GM21367 (cell line): ENCODE measurements around the gene ADGRG3.

Experiments used
- ATAC-seq: cut with Tn5 transposase; IDR thresholded peaks from one replicate; pipeline ENCODE4 v1.9.1; 2021; ENCODE audit not compliant: unreplicated experiment

The ADGRG3 gene

GRCh38 chr16:57630407-57630797, 37.7 kb upstream of the ADGRG3 start:
- no peak for ATAC-seq

DNA sequence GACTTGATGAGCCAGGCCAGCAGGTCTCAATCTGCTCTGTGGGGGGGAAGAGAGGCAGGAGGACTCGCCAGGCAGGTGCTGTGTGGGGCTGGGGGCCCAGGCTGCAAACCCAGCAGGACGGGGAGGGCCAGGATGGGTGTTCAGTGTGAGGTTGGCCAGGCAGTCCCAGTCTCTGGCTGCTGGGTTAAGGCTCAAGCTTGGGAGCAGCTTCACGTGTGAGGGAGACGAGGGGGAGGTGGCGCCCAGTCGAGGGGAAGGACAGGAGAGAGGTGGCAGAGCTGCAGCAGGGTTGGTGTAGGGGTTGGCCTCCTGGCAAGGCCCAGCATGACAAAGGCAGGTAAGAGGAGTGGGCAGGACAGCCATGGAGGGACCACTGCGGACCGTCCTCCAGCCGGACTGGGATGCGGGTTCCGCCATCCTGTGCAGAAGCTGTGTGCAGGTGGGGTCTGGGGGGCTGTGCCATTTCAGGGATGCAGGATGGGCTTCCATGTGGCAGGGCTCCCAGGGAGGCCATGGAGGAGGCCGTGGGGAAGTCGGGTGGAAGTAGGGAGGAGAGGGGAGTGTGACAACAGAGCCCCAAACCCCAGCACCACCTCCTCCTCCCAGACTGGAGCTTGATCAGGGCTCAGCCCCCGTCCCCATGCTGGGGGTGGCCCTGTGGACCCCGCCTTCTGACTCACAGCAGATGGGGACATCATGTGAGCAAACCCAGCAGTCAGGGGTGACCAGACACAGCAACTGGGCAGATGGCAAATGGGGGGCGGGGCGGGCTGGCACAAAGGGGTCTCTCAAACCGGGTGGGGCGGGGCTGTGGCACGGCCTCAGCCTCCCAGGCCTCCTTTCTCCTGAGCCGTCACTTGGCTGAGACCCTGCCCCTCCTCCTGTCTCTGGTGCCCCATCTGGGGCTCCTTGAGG, 36.9 kb upstream of the ADGRG3 start:
- ATAC-seq = no peak

- no peak for ATAC-seq
These were observed 35.5 kb upstream of the ADGRG3 start for GRCh38 chr16:57632568-57632967.

DNA sequence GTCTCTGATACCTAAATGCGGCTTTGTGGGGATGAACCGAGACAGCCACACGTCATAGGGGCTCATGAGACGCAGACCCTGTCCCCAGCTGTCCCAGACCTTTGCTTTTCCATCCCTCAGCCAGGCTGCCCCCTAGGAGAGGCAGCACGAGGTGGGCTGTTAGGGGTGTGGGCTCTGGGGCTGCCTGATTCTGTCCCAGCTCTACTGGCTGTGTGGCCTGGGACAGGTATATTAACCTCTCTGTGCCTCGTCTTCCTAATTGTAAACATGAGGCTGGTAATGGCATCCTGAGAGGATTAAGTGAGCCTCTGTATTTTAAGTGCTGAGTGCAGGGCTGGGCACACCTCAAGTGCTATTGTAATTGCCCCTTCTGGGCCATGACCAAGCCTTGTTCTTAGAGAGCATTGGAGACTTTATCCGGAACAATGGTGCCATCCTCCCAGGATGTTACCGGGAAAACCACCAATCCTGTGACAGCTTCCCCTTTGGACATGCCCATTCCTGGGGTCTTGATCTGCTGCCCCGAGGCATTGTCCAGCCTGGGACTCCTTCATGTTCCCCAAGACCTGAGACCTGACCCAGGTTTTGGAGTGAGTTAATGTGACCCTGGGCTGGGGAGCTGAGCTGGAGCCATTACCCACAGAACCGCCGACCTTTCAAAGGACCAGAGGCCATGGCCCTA, 34.6 kb upstream of the ADGRG3 start:
- ATAC-seq = no peak

DNA sequence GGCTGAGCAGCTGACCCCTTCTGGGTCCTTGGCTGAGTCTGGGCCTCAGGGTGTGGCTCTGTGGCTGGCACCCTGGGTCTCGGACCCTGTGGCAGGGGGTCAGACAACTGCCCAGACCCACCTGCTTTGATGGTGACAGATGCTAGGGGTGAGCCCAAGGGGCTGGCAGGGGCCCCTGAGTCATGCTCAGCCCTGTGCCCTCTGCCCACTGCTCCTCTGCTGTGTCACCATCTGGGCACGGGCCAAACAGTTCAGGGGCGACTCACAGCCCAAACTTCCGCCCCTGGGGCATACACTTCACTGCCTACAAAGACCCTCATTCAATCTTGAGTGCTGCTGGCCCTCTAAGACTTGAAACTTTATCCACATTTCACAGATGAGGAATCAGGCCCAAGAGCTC, 33.9 kb upstream of the ADGRG3 start:
- no peak for ATAC-seq

DNA sequence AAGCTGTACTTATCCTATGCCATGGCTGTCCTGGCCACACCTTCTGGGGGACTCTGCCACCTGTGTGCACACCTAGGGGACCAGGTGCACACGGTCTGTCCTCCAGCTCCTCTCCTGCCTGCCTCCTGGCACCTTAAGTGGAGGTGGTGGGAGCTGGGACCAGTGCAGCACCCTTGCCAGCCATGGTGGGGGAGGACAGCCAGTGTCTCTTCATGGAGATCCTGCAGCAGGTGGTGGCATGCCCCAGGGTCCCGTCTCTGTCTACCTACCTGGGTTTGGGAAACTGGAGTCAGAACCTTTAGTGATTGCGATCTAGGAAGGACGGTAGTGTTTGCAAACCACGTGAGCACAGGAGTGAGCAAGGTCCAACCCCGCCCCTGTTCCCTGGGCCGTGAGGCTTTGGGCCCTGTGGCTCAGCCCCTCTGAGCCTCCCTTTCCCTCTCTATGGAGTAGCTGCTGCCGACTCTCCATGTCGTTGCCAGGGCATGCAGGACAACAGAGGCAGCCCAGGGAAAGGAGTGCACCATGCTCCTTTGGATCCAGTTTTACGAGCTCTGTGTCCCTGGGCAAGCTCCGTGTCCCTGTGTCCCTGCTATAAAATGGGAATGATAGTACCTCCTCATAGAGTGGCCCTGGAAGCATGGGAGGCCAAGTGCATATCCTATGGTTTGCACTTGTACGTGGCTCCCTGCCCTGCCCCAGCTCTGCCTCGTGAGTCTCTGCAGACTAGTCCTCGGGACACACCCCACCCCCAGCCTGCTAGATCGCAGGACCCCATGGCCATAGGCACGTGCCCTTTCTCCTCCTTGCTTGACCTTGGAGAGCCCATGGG, 32.6 kb upstream of the ADGRG3 start:
- ATAC-seq = no peak

DNA sequence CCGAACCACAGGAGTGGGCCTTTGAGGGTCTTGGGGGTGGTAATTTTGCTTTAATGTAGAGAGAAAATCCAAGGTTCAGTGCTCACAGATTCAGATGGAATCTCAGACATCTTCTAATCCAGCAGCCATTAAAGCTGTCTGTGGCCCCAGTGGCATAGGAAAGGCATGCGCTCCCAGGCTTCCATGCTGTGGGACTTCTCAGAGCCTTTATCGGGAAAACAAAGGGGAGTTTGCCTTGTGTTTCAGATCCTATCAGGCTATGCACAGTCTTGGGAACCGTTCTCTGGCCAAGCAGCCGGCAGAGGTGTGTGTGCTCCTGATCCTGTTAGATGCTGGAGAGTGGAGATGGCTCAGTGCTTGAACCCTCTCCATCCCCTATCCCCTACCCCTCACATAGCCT, 31.9 kb upstream of the ADGRG3 start:
- ATAC-seq = no peak

DNA sequence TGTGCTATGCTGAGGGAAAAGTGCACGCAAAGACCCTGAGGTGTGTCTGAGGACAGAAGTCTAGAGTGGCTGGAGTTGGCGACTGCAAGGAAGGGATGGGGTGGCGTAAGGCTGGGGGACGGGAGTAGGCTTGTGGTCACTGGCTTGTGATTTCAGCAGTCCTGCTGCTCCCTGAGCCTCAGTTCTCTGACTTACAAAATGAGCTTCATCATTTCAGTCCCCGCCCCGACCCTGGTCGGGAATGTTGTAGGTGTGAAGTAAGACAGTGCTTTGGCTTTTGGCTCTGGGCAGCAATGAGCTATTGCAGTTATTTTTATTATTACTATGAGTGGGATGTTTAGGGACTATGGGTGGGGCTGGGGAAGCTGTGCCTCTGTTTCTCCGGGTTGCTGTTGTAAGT, 31.1 kb upstream of the ADGRG3 start:
- no peak for ATAC-seq

- ATAC-seq = no peak
These were observed 30.7 kb upstream of the ADGRG3 start for GRCh38 chr16:57637424-57637823.

- no peak for ATAC-seq
These were observed 30.1 kb upstream of the ADGRG3 start for GRCh38 chr16:57637965-57638364.

DNA sequence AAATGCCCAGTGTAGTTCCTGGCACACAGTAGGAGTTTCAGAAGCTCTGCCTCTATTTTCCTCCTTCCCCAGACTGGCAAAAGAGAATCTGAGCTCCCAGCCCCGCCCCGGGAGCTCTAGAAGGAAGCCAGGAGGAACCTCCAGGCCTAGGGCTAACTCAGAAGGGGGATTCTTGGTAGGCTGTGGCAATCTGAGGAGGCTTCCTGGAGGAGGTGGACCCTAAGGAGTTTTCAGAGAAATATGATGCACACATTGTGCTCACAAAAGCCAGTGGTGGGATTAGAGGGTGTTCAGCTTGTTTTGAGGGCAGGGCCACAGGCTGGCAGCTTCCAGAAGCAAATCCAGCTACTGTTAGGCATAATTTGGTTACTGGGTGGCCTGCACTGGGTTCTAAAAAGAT, 29.7 kb upstream of the ADGRG3 start:
- no peak for ATAC-seq

- ATAC-seq = no peak
These were observed 28.8 kb upstream of the ADGRG3 start for GRCh38 chr16:57639172-57639887.

DNA sequence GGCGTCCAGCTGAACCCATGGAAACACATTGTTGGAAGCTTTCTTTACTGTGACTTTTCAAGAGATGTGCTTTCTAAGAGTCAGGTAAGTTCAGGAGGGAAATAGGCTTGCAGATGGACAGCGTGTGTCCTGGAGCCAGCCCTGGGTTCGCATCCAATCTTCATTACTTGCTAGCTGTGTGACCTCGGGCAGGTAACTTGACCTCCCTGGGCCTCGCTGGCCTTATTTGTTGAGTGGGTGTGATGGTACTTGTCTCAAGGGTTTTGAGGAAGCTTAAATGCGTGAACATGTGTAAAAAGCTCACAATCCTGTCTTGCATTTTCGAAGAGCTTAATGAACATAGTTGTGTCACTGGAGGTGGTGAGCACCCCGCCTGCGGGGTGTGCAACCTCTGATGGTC, 27.9 kb upstream of the ADGRG3 start:
- no peak for ATAC-seq

GRCh38 chr16:57640612-57641011, 27.5 kb upstream of the ADGRG3 start:
- no peak for ATAC-seq

DNA sequence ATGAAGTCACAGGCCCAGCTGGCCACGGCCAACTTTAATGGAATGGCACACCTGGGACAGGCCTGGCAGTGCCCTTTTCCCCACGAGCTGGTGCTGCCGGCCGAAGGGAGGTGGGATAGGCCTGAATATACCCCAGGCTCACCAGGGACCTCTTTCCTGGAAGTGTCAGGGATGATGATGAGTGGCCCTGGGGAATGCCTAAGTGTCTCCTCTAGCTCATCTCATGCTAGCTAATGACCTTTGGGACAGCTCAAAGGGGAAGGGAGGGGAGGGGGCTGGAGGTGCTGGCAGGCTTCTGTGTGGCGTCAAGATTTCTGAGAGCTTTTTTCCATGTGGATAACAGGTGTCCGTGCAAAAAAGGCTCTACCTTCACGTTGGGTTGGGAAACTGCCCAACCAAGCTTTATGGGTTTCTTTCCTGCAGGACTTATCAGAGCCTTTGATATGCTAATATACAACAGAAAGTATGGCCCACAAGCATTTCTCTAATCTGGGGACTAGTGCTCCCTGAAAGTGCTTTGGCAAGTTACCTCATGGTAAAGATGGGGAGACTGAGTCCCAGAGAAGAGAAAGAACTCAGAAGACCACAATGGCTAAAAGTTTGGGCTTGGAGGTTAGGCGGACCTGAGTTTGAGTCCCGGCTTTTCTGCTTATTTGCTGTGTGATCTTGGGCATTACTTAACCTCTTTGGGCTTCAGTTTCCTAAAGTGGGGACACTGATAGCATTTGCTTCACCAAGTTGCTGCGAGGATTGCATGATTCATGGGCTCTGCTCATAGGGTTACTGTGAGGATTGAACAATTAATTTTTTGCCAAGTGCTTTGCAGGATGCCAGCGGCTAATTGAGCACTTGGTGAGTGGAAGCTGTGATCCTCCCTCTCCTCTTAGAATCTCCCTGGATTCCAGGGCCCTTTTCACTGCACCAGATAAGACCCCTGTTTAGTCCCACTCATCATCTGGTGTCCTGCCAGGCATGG, 25.7 kb upstream of the ADGRG3 start:
- ATAC-seq = no peak

DNA sequence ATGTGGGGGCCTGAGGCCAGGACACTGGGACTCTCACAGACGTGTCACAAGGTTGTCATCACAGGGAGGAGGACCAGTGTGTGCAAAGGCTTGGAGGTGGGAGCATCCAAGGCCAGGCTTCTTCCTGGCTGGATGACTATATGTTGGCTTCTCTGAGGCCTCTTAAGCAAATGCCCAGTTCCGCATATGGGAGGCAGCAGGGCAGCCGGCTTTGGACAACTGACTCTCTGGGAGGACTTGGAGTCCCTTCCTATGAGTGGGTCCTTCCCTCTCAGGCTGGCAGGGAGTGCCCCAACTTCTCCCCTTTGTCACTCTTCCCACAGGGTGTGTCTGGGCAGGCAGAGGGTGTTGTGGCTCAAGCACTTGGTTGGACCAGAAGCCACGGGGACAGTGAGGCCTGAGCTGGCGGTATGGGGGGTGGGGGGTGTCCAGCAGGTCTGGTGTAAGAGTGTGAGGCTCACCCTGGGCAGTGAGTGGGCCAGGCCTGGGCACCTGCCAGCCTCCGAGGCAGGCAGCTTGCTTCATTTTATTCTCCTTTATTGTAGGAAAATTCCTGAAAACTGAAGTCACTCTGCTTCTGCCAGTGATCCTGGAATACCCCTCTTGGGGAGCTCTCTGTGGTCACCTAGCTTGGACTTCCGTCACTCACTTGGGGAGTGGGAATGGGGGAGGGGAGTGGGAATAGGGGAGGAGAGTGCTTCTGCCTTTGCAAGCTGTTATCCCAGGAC, 24.8 kb upstream of the ADGRG3 start:
- ATAC-seq = no peak

- no peak for ATAC-seq
These were observed 24.2 kb upstream of the ADGRG3 start for GRCh38 chr16:57643910-57644309.

GRCh38 chr16:57644383-57645014, 23.6 kb upstream of the ADGRG3 start:
- ATAC-seq = no peak

GRCh38 chr16:57645169-57645568, 22.9 kb upstream of the ADGRG3 start:
- no peak for ATAC-seq
